Activated T-cell treated with anti-CD3 and anti-CD28 coated beads, Interleukin-2, amount 50 U/mL, for 24 hours (primary cell): ENCODE data around the gene GHR.
"Not testable (repeated sequence)": the region's sequence is repeated elsewhere in the genome, so short reads cannot be mapped to it uniquely, and the experiment has no call there.

Experiments
- DNase-seq: peaks from one replicate; pipeline ENCODE4 v3.0.0-alpha.2; 2020
- H3K27ac Mint-ChIP-seq: 2 replicates; pipeline ENCODE4 v1.8.0; 2020; ENCODE audit warnings: mild to moderate bottlenecking, mixed read lengths
- H3K27me3 Mint-ChIP-seq: 2 replicates; pipeline ENCODE4 v1.8.0; 2020; ENCODE audit warnings: mixed read lengths
- H3K36me3 Mint-ChIP-seq: 2 replicates; pipeline ENCODE4 v1.8.0; 2020; ENCODE audit warnings: low read depth, mixed read lengths
- H3K4me1 Mint-ChIP-seq: 2 replicates; pipeline ENCODE4 v1.8.0; 2020; ENCODE audit warnings: low read depth, mixed read lengths
- H3K4me3 Mint-ChIP-seq: 2 replicates; pipeline ENCODE4 v1.8.0; 2020; ENCODE audit warnings: mild to moderate bottlenecking, moderate library complexity, mixed read lengths
- H3K9me3 Mint-ChIP-seq: 2 replicates; pipeline ENCODE4 v1.8.0; 2020; ENCODE audit warnings: mixed read lengths

GHR gene

DNA sequence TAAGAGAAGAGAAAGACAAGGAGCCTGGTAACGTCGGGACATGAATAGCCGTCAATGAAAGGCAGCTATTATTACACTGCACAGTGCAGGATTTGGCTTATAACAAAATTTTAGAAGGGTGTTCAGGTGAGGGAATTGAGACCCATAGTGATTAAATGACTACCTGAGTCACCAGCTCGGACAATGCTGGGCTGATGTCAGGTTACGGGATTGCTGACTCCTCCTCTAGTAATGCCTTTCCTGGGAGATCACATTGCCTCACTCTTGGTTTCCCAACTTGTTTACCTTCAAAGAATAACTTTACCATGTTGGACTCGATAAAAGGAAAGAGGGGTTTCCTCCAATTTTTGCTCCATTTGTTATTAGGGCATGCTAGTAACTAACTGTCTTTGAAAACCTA lies 132.6 kb downstream of the GHR start:
- Mint-ChIP-seq H3K36me3 (no peaks in the 10 kb centered on the region), H3K27me3 (peaks cover 7% of the 10 kb centered on the region), H3K27ac (no peak overlapping the region), H3K4me1 (no peaks in the 10 kb centered on the region), H3K4me3 (no peak overlapping the region), H3K9me3 (no peaks in the 10 kb centered on the region)
- no peak for DNase-seq

GRCh38 chr5:42557689-42558088 lies 134.4 kb downstream of the GHR start:
- DNase-seq = no peak
- Mint-ChIP-seq H3K4me3 (no peak overlapping the region), H3K4me1 (no peaks in the 10 kb centered on the region), H3K27ac (no peak overlapping the region), H3K9me3 (no peaks in the 10 kb centered on the region), H3K27me3 (peaks cover 15% of the 10 kb centered on the region), H3K36me3 (no peaks in the 10 kb centered on the region)

- Mint-ChIP-seq H3K9me3 (no peaks in the 10 kb centered on the region), H3K27me3 (peaks cover 15% of the 10 kb centered on the region), H3K4me1 (no peaks in the 10 kb centered on the region), H3K27ac (no peak overlapping the region), H3K36me3 (no peaks in the 10 kb centered on the region), H3K4me3 (no peak overlapping the region)
- DNase-seq = no peak
Observed at GRCh38 chr5:42561656-42562055, 138.4 kb downstream of the GHR start.

DNA sequence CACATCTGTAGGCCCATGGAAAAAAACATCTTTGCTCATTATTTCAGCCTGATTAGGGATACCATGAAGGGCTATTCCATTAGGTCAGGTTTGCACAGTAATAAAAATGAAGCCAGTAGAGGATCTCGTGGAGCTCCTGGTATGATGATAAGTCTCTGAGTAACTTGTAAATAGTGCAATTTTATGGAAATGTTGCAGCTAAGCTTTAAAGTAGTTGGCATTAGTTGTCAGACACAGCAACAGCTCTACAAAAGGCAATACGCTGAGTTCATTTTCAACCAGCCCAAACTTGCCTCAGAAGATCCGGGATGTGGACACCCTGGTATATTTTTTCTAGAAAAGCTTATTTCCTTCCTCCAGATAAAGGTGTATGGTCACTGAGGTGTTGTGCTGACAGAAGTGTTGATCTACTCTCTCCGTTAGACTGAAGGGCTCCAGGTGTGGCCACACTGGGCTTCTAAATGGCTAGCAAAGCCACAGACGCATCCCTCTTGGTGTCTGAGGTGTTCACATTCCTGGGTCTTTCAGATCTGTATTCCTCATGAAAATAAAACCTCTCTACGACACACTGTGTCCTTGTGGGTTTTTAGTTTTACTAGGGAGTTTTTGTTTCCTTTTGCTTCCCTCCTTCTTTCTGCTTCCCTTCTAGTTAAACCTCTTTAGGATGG lies 141.6 kb downstream of the GHR start:
- Mint-ChIP-seq H3K4me1 (no peaks in the 10 kb centered on the region), H3K4me3 (no peak overlapping the region), H3K36me3 (no peaks in the 10 kb centered on the region), H3K9me3 (no peaks in the 10 kb centered on the region), H3K27ac (no peak overlapping the region), H3K27me3 (peaks cover 13% of the 10 kb centered on the region)
- no peak for DNase-seq

- peaks cover 7% of the 10 kb centered on the region for H3K27me3 Mint-ChIP-seq
- H3K9me3 Mint-ChIP-seq = no peaks in the 10 kb centered on the region
- no peak overlapping the region for H3K4me3 Mint-ChIP-seq
- H3K36me3 Mint-ChIP-seq = no peaks in the 10 kb centered on the region
- DNase-seq = no peak
- H3K4me1 Mint-ChIP-seq = no peaks in the 10 kb centered on the region
- no peak overlapping the region for H3K27ac Mint-ChIP-seq
Observed at GRCh38 chr5:42566652-42567295, 143.5 kb downstream of the GHR start.

GRCh38 chr5:42569325-42569724 lies 146.1 kb downstream of the GHR start:
- no peak overlapping the region for H3K4me3 Mint-ChIP-seq
- DNase-seq = no peak
- no peaks in the 10 kb centered on the region for H3K36me3 Mint-ChIP-seq
- H3K27ac Mint-ChIP-seq = no peak overlapping the region
- H3K9me3 Mint-ChIP-seq = no peaks in the 10 kb centered on the region
- peaks cover 14% of the 10 kb centered on the region for H3K27me3 Mint-ChIP-seq
- no peaks in the 10 kb centered on the region for H3K4me1 Mint-ChIP-seq

- H3K36me3 Mint-ChIP-seq = no peaks in the 10 kb centered on the region
- H3K9me3 Mint-ChIP-seq = no peaks in the 10 kb centered on the region
- H3K4me3 Mint-ChIP-seq = no peak overlapping the region
- H3K27ac Mint-ChIP-seq = no peak overlapping the region
- peaks cover 16% of the 10 kb centered on the region for H3K27me3 Mint-ChIP-seq
- DNase-seq = no peak
- H3K4me1 Mint-ChIP-seq = no peaks in the 10 kb centered on the region
Observed at GRCh38 chr5:42569953-42570548, 146.8 kb downstream of the GHR start.

DNA sequence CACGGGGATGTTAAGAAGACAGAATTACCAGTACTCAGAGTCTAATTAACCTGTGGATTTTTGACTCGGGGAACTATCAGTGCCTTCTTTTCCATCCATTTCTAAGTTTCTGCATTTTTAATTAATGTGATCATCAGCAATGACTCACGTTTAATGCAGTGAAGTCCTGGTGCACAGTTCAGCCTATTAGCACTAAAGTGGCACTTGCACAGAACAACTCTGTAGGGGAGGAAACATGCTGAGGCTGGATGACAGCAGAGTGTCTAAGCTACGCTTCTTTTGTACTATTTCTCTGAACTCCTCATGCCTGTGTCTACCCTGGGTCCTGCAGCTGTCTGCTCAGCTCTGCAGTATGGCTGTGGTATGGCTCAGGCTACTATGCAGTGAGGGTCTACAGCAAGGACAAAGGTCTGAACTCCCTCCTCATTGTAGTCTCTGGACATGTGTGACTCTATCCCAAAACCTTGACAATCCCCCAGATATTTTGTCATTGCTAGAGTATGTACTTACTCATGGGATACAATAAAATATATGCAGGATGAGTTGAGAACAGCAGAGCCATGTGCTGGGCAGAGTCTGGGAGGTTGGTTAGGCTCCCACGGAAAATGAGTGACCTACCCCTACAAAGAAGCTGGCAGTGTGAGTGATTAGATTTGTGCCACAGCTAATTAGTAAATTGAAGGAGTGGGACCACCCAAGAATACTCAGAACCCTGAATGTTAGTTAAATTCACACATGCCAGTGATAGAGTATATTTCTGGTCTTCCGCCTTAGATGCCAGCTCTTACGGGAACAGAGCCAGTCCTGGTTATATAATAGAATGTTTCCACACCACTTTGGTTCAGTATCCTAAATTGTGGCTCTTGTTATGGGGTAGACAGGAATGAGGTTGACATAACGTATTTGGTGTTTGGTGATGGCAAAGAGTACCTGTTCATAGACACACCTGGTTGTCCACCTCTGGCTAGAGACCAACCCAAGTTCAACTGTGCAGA lies 148.0 kb downstream of the GHR start:
- Mint-ChIP-seq H3K27me3 (peaks cover 21% of the 10 kb centered on the region), H3K36me3 (no peaks in the 10 kb centered on the region), H3K4me3 (no peak overlapping the region), H3K4me1 (no peaks in the 10 kb centered on the region), H3K9me3 (no peaks in the 10 kb centered on the region), H3K27ac (no peak overlapping the region)
- no peak for DNase-seq

DNA sequence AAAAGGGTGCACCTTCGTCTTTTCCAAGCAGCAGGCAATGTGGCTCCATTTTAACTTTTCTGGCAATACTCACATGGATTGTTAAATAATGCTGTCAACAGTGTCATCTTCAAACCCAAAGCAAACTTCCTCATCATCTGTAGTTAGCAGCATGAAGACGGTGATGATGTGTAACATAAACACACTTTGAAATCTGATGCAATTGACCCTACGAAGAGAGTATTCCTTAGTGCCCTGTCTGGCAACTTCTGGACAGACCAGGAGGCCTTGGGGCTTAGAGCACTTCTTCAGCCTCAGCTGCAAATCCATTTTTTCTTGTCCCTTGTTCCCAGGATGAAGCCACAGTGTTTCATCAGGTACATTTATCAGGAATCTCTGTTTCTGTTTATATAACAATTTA lies 149.1 kb downstream of the GHR start:
- H3K9me3 Mint-ChIP-seq = no peaks in the 10 kb centered on the region
- no peak overlapping the region for H3K27ac Mint-ChIP-seq
- no peaks in the 10 kb centered on the region for H3K36me3 Mint-ChIP-seq
- H3K4me3 Mint-ChIP-seq = no peak overlapping the region
- DNase-seq = no peak
- H3K4me1 Mint-ChIP-seq = no peaks in the 10 kb centered on the region
- peaks cover 21% of the 10 kb centered on the region for H3K27me3 Mint-ChIP-seq

- H3K27ac Mint-ChIP-seq = no peak overlapping the region
- no peak for DNase-seq
- H3K27me3 Mint-ChIP-seq = peaks cover 21% of the 10 kb centered on the region
- no peaks in the 10 kb centered on the region for H3K4me1 Mint-ChIP-seq
- no peak overlapping the region for H3K4me3 Mint-ChIP-seq
- H3K9me3 Mint-ChIP-seq = no peaks in the 10 kb centered on the region
- H3K36me3 Mint-ChIP-seq = no peaks in the 10 kb centered on the region
Observed at GRCh38 chr5:42573386-42573785, 150.1 kb downstream of the GHR start.

DNA sequence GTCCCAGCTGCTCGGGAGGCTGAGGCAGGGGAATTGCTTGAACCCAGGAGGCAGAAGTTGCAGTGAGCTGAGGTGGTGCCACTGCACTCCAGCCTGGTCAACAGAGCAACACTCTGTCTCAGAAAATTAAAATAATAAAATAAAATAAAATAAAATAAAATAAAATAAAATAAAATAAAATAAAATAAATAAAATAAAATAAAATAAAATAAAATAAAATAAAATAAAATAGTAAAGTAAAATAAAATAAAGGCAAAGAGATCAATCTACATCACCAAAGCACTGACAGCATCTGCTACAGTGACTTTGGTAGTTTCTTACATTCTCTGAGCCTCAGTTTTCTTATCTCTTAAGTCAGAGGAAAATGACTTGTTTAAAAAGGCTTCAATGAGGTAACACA lies 152.7 kb downstream of the GHR start:
- peaks cover 26% of the 10 kb centered on the region for H3K27me3 Mint-ChIP-seq
- H3K36me3 Mint-ChIP-seq = not testable (repeated sequence)

GRCh38 chr5:42578901-42579300 lies 155.7 kb downstream of the GHR start:
- H3K27ac Mint-ChIP-seq, H3K4me3 Mint-ChIP-seq, DNase-seq, H3K36me3 Mint-ChIP-seq, H3K4me1 Mint-ChIP-seq, H3K9me3 Mint-ChIP-seq: not testable (repeated sequence)
- peaks cover 25% of the 10 kb centered on the region for H3K27me3 Mint-ChIP-seq

More for the DNA sequence above, 152.7 kb downstream of the GHR start:
- H3K4me1 Mint-ChIP-seq, H3K27ac Mint-ChIP-seq, H3K4me3 Mint-ChIP-seq, H3K9me3 Mint-ChIP-seq, DNase-seq: not testable (repeated sequence)

GRCh38 chr5:42579320-42579719 lies 156.1 kb downstream of the GHR start:
- H3K9me3 Mint-ChIP-seq = no peaks in the 10 kb centered on the region
- DNase-seq = no peak
- no peak overlapping the region for H3K27ac Mint-ChIP-seq
- peaks cover 25% of the 10 kb centered on the region for H3K27me3 Mint-ChIP-seq
- no peak overlapping the region for H3K4me3 Mint-ChIP-seq
- H3K36me3 Mint-ChIP-seq = no peaks in the 10 kb centered on the region
- H3K4me1 Mint-ChIP-seq = peaks cover 1% of the 10 kb centered on the region

GRCh38 chr5:42581845-42582244 lies 158.6 kb downstream of the GHR start:
- Mint-ChIP-seq H3K9me3 (no peaks in the 10 kb centered on the region), H3K4me3 (no peak overlapping the region), H3K4me1 (peaks cover 1% of the 10 kb centered on the region), H3K27me3 (peaks cover 34% of the 10 kb centered on the region), H3K36me3 (no peaks in the 10 kb centered on the region), H3K27ac (no peak overlapping the region)
- no peak for DNase-seq
